ENCODE measurements around the gene COL6A2.
"Not testable (repeated sequence)": the region's sequence is repeated elsewhere in the genome, so short reads cannot be mapped to it uniquely, and the experiment has no call there.

The COL6A2 gene

GRCh38 chr21:46144464-46145070 is 46.7 kb downstream of the COL6A2 start:
- no peak for DNase-seq (ENCODE audit: low spot score)

GRCh38 chr21:46145159-46145839 is 47.4 kb downstream of the COL6A2 start:
- DNase-seq (ENCODE audit: low spot score), result no peak

- DNase-seq (ENCODE audit: low spot score), result no peak
Measured at GRCh38 chr21:46145840-46146691, 48.2 kb downstream of the COL6A2 start.

- DNase-seq (ENCODE audit: low spot score), result no peak
Measured at GRCh38 chr21:46146856-46147255, 48.9 kb downstream of the COL6A2 start.

- DNase-seq (ENCODE audit: low spot score), result not testable (repeated sequence)
Measured at GRCh38 chr21:46147429-46147828, 49.5 kb downstream of the COL6A2 start.

GRCh38 chr21:46148106-46148505 is 50.2 kb downstream of the COL6A2 start:
- DNase-seq (ENCODE audit: low spot score), result no peak

GRCh38 chr21:46149205-46149901 is 51.4 kb downstream of the COL6A2 start:
- DNase-seq (ENCODE audit: low spot score), result no peak

GRCh38 chr21:46150073-46150472 is 52.2 kb downstream of the COL6A2 start:
- no peak for DNase-seq (ENCODE audit: low spot score)

- DNase-seq (ENCODE audit: low spot score), result no peak
Measured at GRCh38 chr21:46150491-46151121, 52.7 kb downstream of the COL6A2 start.

GRCh38 chr21:46151261-46151988 is 53.5 kb downstream of the COL6A2 start:
- DNase-seq (ENCODE audit: low spot score), result no peak

GRCh38 chr21:46151989-46152926 is 54.3 kb downstream of the COL6A2 start:
- no peak for DNase-seq (ENCODE audit: low spot score)

GRCh38 chr21:46152927-46153246 is 55.0 kb downstream of the COL6A2 start:
- no peak for DNase-seq (ENCODE audit: low spot score)

GRCh38 chr21:46153247-46154154 is 55.6 kb downstream of the COL6A2 start:
- peak; percentile 93 for DNase-seq (ENCODE audit: low spot score)

GRCh38 chr21:46154155-46154954 is 56.4 kb downstream of the COL6A2 start:
- DNase-seq (ENCODE audit: low spot score), result no peak

GRCh38 chr21:46154955-46155513 is 57.1 kb downstream of the COL6A2 start:
- DNase-seq (ENCODE audit: low spot score), result no peak

- no peak for DNase-seq (ENCODE audit: low spot score)
Measured at GRCh38 chr21:46155514-46156377, 57.8 kb downstream of the COL6A2 start, which contains the start of gene FTCD. Gene FTCD (minus strand): TSS chr21:46155579. CDS start chr21:46155523, 56 bp downstream.

- no peak for DNase-seq (ENCODE audit: low spot score)
Measured at GRCh38 chr21:46156378-46156645, 58.4 kb downstream of the COL6A2 start.

All from GM03348 (cell line).